Panc1 (cell line): ENCODE results near the gene SLC49A4. TPM values are rescaled to one million over a fixed set of nuclear protein-coding genes. Genes with fewer than 3 reads are reported as not detected.

Source experiments
- ATAC-seq: fragments of 200-7000 bp; cut with Tn5 transposase; 2 replicates; pipeline ENCODE4 v1.9.1; 2020; ENCODE audit warnings: mild to moderate bottlenecking, moderate library complexity
- BruUV-seq: library from RNA; stranded (reverse); fragments of 400-500 nt; replicated peaks from 2 replicates; lab custom pipeline; 2021; lab: Mats Ljungman, UMichigan
- CTCF ChIA-PET: fragments of 300-600 bp; sonication (Branson Sonifier 250); formaldehyde crosslinking; loops from one replicate; lab custom pipeline; 2022; ENCODE audit warnings: antibody characterized with exemption; lab: Charles Lee
- POLR2A ChIA-PET: fragments of 300-600 bp; sonication (Branson Sonifier 250); formaldehyde crosslinking; loops from one replicate; lab custom pipeline; 2022; ENCODE audit warnings: antibody characterized with exemption; lab: Charles Lee
- DNase-seq: peaks from one replicate; pipeline ENCODE4 v3.0.0-alpha.2; 2010; ENCODE audit warnings: low read depth, low spot score
- H3K27ac ChIP-seq: 2 replicates; pipeline ENCODE4 v1.5.1; 2011; ENCODE audit warnings: mild to moderate bottlenecking, low read length, inconsistent platforms
- H3K27me3 ChIP-seq: fragments of 200-500 bp; sonication (Bioruptor generic); 2 replicates; pipeline ENCODE4 v1.6.0; 2014; ENCODE audit warnings: low read length, inconsistent platforms; ENCODE audit not compliant: control insufficient read depth, insufficient read depth
- H3K36me3 ChIP-seq: fragments of 200-500 bp; sonication (Bioruptor generic); 2 replicates; pipeline ENCODE4 v1.5.1; 2014; ENCODE audit warnings: inconsistent platforms, mild to moderate bottlenecking, low read length, moderate library complexity; ENCODE audit not compliant: control insufficient read depth, insufficient read depth
- H3K4me1 ChIP-seq: 2 replicates; pipeline ENCODE4 v1.5.1; 2011; ENCODE audit warnings: inconsistent platforms, mild to moderate bottlenecking, low read length, moderate library complexity; ENCODE audit not compliant: control insufficient read depth, insufficient read depth
- H3K4me3 ChIP-seq, 2 experiments: 2 replicates each; pipeline ENCODE4 v1.5.1; 2011 to 2012; ENCODE audit warnings: low read depth in 2 of 2, low read length in 2 of 2, mild to moderate bottlenecking in 2 of 2, inconsistent platforms in 1 of 2, moderate library complexity in 1 of 2
- H3K9me3 ChIP-seq: fragments of 200-500 bp; sonication (Bioruptor generic); 2 replicates; pipeline ENCODE4 v1.5.1; 2014; ENCODE audit warnings: low read depth, mild to moderate bottlenecking, inconsistent platforms, low read length, moderate library complexity; ENCODE audit not compliant: control insufficient read depth, insufficient read depth
- POLR2AphosphoS5 ChIP-seq: IDR thresholded peaks from 2 replicates; pipeline ENCODE4 v1.6.1; 2012; ENCODE audit warnings: mild to moderate bottlenecking, low read depth, low read length, moderate library complexity
- SIN3A ChIP-seq: IDR thresholded peaks from 2 replicates; pipeline ENCODE4 v1.6.1; 2012; ENCODE audit warnings: low read depth, mild to moderate bottlenecking, low read length, moderate library complexity, borderline replicate concordance; ENCODE audit not compliant: insufficient read depth
- TCF7L2 ChIP-seq: IDR thresholded peaks from 2 replicates; pipeline ENCODE4 v1.6.1; 2011; ENCODE audit warnings: mild to moderate bottlenecking, low read depth, low read length, inconsistent platforms
- in situ Hi-C: cut with HindIII; loops from 2 replicates; pipeline ENCODE4 v1.10.0; 2016; ENCODE audit warnings: low sequenced_read_pairs, low pct_unique_long_range_greater_than_20kb
- intact Hi-C: fragments of 100-400 bp; cut with micrococcal nuclease; formaldehyde crosslinking; loops from one replicate; pipeline ENCODE4 v1.10.0; 2022; ENCODE audit not compliant: unreplicated experiment
- total RNA-seq: library from RNA; stranded (reverse); gene quantifications from one replicate; pipeline ENCODE4 v1.2.1, GENCODE V29; 2021; ENCODE audit not compliant: unreplicated experiment
- TF ChIP-seq, protein P1 (sequence below): fragments of 450-650 bp; IDR thresholded peaks from 2 replicates; pipeline ENCODE4 v1.5.1; 2017; ENCODE audit warnings: mild to moderate bottlenecking
- TF ChIP-seq, protein P2 (sequence below), 2 experiments: IDR thresholded peaks; 2 replicates each; pipeline ENCODE4 v1.6.1; 2011 to 2012; ENCODE audit warnings: low read depth in 2 of 2, control low read depth in 1 of 2, low read length in 1 of 2, mild to moderate bottlenecking in 1 of 2, moderate library complexity in 1 of 2; ENCODE audit not compliant: insufficient read depth in 1 of 2

Gene SLC49A4
- total RNA-seq, 1 experiment from 2014 or later = 15.9 TPM

DNA sequence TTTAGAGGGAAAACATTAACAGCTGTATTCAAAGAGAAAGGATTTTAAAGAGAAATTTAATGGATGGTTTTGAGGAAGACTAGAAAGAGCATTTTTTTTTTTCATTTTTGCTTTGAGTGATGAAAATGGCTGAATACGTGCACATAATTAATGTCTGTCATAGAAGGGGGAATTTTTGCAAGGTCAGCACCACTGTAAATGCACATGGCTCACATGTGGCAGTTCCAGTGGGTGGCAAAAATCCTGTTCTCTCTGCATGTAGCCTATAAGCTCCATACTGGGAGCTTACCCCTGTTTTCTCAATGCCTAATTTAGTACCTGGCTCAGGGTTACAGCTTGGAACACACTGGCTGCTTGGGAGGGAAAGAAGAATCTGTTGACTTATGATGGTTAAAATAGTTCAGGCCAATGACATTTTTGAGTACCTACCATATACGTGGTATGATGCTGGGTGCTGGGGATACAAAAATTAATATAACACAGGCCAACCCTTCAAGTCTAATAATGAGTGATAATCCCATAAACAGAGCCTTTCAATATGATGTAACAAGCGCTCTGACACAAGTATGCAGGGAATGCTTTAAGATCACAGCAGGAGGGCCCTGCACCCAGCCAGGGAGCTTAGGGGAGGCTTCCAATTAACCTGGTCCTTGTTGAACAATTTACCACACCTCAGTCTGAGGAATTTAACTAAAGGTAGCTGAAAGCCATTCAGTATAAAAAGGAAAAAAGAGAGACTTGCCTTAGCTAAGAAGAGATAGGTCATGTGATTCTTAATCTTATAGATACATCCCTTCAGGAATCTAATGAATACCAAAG lies 34.2 kb upstream of the SLC49A4 start:
- TF ChIP-seq TCF7L2 = 0 out of 2 replicates have a peak, but pooled peaks have one; percentile 38
- TF ChIP-seq, protein P1, sequence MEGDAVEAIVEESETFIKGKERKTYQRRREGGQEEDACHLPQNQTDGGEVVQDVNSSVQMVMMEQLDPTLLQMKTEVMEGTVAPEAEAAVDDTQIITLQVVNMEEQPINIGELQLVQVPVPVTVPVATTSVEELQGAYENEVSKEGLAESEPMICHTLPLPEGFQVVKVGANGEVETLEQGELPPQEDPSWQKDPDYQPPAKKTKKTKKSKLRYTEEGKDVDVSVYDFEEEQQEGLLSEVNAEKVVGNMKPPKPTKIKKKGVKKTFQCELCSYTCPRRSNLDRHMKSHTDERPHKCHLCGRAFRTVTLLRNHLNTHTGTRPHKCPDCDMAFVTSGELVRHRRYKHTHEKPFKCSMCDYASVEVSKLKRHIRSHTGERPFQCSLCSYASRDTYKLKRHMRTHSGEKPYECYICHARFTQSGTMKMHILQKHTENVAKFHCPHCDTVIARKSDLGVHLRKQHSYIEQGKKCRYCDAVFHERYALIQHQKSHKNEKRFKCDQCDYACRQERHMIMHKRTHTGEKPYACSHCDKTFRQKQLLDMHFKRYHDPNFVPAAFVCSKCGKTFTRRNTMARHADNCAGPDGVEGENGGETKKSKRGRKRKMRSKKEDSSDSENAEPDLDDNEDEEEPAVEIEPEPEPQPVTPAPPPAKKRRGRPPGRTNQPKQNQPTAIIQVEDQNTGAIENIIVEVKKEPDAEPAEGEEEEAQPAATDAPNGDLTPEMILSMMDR = no peak
- in situ Hi-C loops = no loop called here
- H3K9me3 ChIP-seq = no peaks in the 10 kb centered on the region
- no peaks in the 10 kb centered on the region for H3K36me3 ChIP-seq
- POLR2A ChIA-PET = no interaction called here
- H3K27me3 ChIP-seq = no peaks in the 10 kb centered on the region
- no TSS peak for BruUV-seq
- no peaks in the 10 kb centered on the region for H3K4me1 ChIP-seq
- DNase-seq (no peak), ATAC-seq (no peak)
- H3K27ac ChIP-seq = no peak overlapping the region
- CTCF ChIA-PET = no interaction called here
- intact Hi-C loops = no loop called here
- no peak overlapping the region for H3K4me3 ChIP-seq

DNA sequence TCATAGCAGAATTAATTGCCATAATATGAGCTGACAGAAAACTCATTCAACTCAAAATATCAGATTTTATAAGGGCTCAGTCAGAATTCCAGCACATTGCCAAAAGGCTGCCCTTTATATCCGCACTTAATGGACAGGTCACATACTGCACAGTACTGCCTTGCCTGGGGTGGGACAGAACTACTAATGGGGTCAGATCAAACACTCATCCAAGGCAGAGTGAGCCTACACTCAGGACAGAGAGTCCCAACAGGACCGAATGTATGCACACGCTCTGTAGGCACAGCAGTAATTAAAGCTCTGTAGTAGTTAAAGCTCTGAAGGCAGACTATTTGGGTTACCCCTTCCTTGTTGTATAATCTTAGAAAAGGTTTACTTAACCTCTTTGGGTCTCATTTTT lies 28.4 kb upstream of the SLC49A4 start:
- H3K36me3 ChIP-seq = no peaks in the 10 kb centered on the region
- no peaks in the 10 kb centered on the region for H3K9me3 ChIP-seq
- ChIA-PET POLR2A (no interaction called here), CTCF (no interaction called here)
- intact Hi-C loops = no loop called here
- BruUV-seq = no TSS peak
- DNase-seq = no peak
- no peaks in the 10 kb centered on the region for H3K27me3 ChIP-seq
- H3K4me3 ChIP-seq = no peak overlapping the region
- TF ChIP-seq, protein P2, sequence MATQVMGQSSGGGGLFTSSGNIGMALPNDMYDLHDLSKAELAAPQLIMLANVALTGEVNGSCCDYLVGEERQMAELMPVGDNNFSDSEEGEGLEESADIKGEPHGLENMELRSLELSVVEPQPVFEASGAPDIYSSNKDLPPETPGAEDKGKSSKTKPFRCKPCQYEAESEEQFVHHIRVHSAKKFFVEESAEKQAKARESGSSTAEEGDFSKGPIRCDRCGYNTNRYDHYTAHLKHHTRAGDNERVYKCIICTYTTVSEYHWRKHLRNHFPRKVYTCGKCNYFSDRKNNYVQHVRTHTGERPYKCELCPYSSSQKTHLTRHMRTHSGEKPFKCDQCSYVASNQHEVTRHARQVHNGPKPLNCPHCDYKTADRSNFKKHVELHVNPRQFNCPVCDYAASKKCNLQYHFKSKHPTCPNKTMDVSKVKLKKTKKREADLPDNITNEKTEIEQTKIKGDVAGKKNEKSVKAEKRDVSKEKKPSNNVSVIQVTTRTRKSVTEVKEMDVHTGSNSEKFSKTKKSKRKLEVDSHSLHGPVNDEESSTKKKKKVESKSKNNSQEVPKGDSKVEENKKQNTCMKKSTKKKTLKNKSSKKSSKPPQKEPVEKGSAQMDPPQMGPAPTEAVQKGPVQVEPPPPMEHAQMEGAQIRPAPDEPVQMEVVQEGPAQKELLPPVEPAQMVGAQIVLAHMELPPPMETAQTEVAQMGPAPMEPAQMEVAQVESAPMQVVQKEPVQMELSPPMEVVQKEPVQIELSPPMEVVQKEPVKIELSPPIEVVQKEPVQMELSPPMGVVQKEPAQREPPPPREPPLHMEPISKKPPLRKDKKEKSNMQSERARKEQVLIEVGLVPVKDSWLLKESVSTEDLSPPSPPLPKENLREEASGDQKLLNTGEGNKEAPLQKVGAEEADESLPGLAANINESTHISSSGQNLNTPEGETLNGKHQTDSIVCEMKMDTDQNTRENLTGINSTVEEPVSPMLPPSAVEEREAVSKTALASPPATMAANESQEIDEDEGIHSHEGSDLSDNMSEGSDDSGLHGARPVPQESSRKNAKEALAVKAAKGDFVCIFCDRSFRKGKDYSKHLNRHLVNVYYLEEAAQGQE (IDR thresholded peaks at IDR 0.05; ENCODE audit: insufficient read depth in 1 of 2, low read depth in 2 of 2, low read length in 1 of 2) = no peak
- TF ChIP-seq, protein P1 = no peak
- TF ChIP-seq TCF7L2 = no peak
- TF ChIP-seq SIN3A = no peak
- no peak for TF ChIP-seq POLR2AphosphoS5
- in situ Hi-C loops = no loop called here
- ATAC-seq = no peak
- no peaks in the 10 kb centered on the region for H3K4me1 ChIP-seq
- H3K27ac ChIP-seq = no peak overlapping the region
